HepG2 (cell line): ENCODE data around the gene CLDN14. TPM values are rescaled to one million over a fixed set of nuclear protein-coding genes. Genes with fewer than 3 reads are reported as not detected.

Source experiments
- ATAC-seq: fragments of 200-7000 bp; cut with Tn5 transposase; 3 replicates; pipeline ENCODE4 v1.9.1; 2020; ENCODE audit warnings: mild to moderate bottlenecking, moderate library complexity
- BruUV-seq: library from RNA; stranded (reverse); fragments of 400-500 nt; replicated peaks from 2 replicates; lab custom pipeline; 2021; lab: Mats Ljungman, UMichigan
- CTCF ChIA-PET: fragments of 300-600 bp; formaldehyde crosslinking; extraction: SDS; loops from one replicate; lab custom pipeline; 2021; ENCODE audit warnings: low total read pairs, inconsistent platforms, low intra/inter-chr PET ratio; lab: Yijun Ruan, JAX
- POLR2A ChIA-PET: fragments of 350-600 bp; sonication (Branson Sonifier 250); formaldehyde crosslinking; loops from one replicate; lab custom pipeline; 2020; ENCODE audit warnings: antibody characterized with exemption, inconsistent platforms; lab: Yijun Ruan, JAX
- DNase-seq: peaks from one replicate; pipeline ENCODE4 v3.0.0-alpha.2; 2015; ENCODE audit warnings: low spot score
- FAIRE-seq: peaks from 3 replicates; lab custom pipeline; 2011; peaks lifted over from hg19 to GRCh38; lab: Jason Lieb, UNC
- H2AFZ ChIP-seq: one replicate; pipeline ENCODE4 v1.6.1; 2011; ENCODE audit warnings: low read length, inconsistent platforms
- H3K27ac ChIP-seq: fragments of 300-600 bp; 3 replicates; pipeline ENCODE4 v1.8.0; 2011; ENCODE audit warnings: mixed run types, mild to moderate bottlenecking, mixed read lengths, low read length, inconsistent platforms; ENCODE audit not compliant: insufficient read depth; ENCODE audit errors: extremely low read length
- H3K27me3 ChIP-seq, 2 experiments: fragments of 200-600 bp in 1 of 2; 2 replicates in 1 of 2; 3 replicates in 1 of 2; pipeline versions ENCODE4 v1.6.0 to v1.8.0; 2011; ENCODE audit warnings: low read length in 2 of 2, mild to moderate bottlenecking in 2 of 2, moderate library complexity in 2 of 2, inconsistent platforms in 1 of 2; ENCODE audit not compliant: insufficient read depth in 2 of 2, control insufficient read depth in 1 of 2
- H3K36me3 ChIP-seq, 2 experiments: fragments of 200-600 bp in 1 of 2; replicated peaks in 1 of 2; 2 replicates in 1 of 2; 3 replicates in 1 of 2; pipeline versions ENCODE4 v1.5.1 to v1.8.0; 2011; ENCODE audit warnings: low read length in 2 of 2, inconsistent platforms in 1 of 2; ENCODE audit not compliant: insufficient read depth in 2 of 2, control insufficient read depth in 1 of 2
- H3K4me1 ChIP-seq: 2 replicates; pipeline ENCODE4 v1.5.1; 2012; ENCODE audit warnings: low read length, inconsistent platforms; ENCODE audit not compliant: insufficient read depth
- H3K4me2 ChIP-seq: 2 replicates; pipeline ENCODE4 v1.6.0; 2011; ENCODE audit warnings: low read depth, low read length, inconsistent platforms
- H3K4me3 ChIP-seq, 3 experiments: fragments of 200-600 bp in 1 of 3; sonication (generic), shearing (Covaris generic) in 1 of 3; replicated peaks in 1 of 3; 2 replicates each; pipeline ENCODE4 v1.5.1; 2011 to 2016; ENCODE audit warnings: low read length in 3 of 3, inconsistent platforms in 2 of 3, low read depth in 2 of 3, mild to moderate bottlenecking in 2 of 3, control low read depth in 1 of 3, mixed read lengths in 1 of 3; ENCODE audit not compliant: insufficient read depth in 1 of 3
- H3K79me2 ChIP-seq: one replicate; pipeline ENCODE4 v1.6.1; 2011; ENCODE audit warnings: low read length, inconsistent platforms; ENCODE audit not compliant: insufficient read depth
- H3K9ac ChIP-seq: 2 replicates; pipeline ENCODE4 v1.6.0; 2011; ENCODE audit warnings: mild to moderate bottlenecking, low read depth, low read length, inconsistent platforms; ENCODE audit not compliant: insufficient read depth
- H3K9me3 ChIP-seq: 2 replicates; pipeline ENCODE4 v1.5.1; 2012; ENCODE audit warnings: mild to moderate bottlenecking, low read length
- H4K20me1 ChIP-seq: 2 replicates; pipeline ENCODE4 v1.6.0; 2011; ENCODE audit warnings: inconsistent platforms, mild to moderate bottlenecking, low read length, moderate library complexity; ENCODE audit not compliant: insufficient read depth
- E2F2 ChIP-seq: sonication (generic); formaldehyde crosslinking; IDR thresholded peaks from 2 replicates; pipeline ENCODE4 v1.4.0; 2020; ENCODE audit warnings: missing genetic modification reagents, borderline replicate concordance
- JARID2 ChIP-seq: sonication (generic); formaldehyde crosslinking; IDR thresholded peaks from 2 replicates; pipeline ENCODE4 v1.8.1; 2023; ENCODE audit warnings: missing genetic modification reagents, inconsistent platforms; ENCODE audit not compliant: insufficient replicate concordance
- MIXL1 ChIP-seq: IDR thresholded peaks from 2 replicates; pipeline ENCODE4 v1.6.1; 2016
- SMARCC2 ChIP-seq: fragments of 450-650 bp; IDR thresholded peaks from 2 replicates; pipeline ENCODE4 v1.6.1; 2017; ENCODE audit warnings: antibody characterized with exemption, mild to moderate bottlenecking
- SP140L ChIP-seq: sonication (generic); formaldehyde crosslinking; IDR thresholded peaks from 2 replicates; pipeline ENCODE4 v1.4.0; 2020; ENCODE audit warnings: missing genetic modification reagents, borderline replicate concordance
- SRF ChIP-seq: IDR thresholded peaks from 2 replicates; pipeline ENCODE4 v1.6.1; 2011; ENCODE audit warnings: mild to moderate bottlenecking, low read depth, low read length, moderate library complexity
- STAT5B ChIP-seq: sonication (generic); formaldehyde crosslinking; IDR thresholded peaks from 2 replicates; pipeline ENCODE4 v1.4.0; 2020; ENCODE audit warnings: missing genetic modification reagents
- ZEB1 ChIP-seq: IDR thresholded peaks from 2 replicates; pipeline ENCODE4 v1.6.1; 2012; ENCODE audit warnings: mild to moderate bottlenecking, low read depth, inconsistent platforms; ENCODE audit not compliant: insufficient replicate concordance
- ZNF292 ChIP-seq: sonication (generic); formaldehyde crosslinking; IDR thresholded peaks from 2 replicates; pipeline ENCODE4 v1.8.1; 2022; ENCODE audit warnings: mild to moderate bottlenecking, low read depth, missing genetic modification reagents, borderline replicate concordance
- ZNF432 ChIP-seq: sonication (generic); formaldehyde crosslinking; IDR thresholded peaks from 2 replicates; pipeline ENCODE4 v1.5.0; 2020; ENCODE audit warnings: missing genetic modification reagents, mild to moderate bottlenecking, borderline replicate concordance
- ZNF546 ChIP-seq: sonication (generic); formaldehyde crosslinking; conservative IDR thresholded peaks from 2 replicates; pipeline ENCODE4 v1.8.1; 2023; ENCODE audit warnings: mild to moderate bottlenecking, missing genetic modification reagents
- ZNF574 ChIP-seq: sonication (generic); formaldehyde crosslinking; IDR thresholded peaks from 2 replicates; pipeline ENCODE4 v1.4.0; 2020; ENCODE audit warnings: missing genetic modification reagents
- WGBS: methylation state at CpG from one replicate; pipeline ENCODE4 v1.1.6; 2017; ENCODE audit warnings: low lambda C conversion rate; 5-methylcytosine and 5-hydroxymethylcytosine counted together
- in situ Hi-C: cut with HindIII; loops from 2 replicates; pipeline ENCODE4 v1.10.0; 2017; ENCODE audit warnings: low pct_unique_long_range_greater_than_20kb; ENCODE audit not compliant: extremely low pct_ligation_motif_present
- intact Hi-C: fragments of 100-400 bp; cut with micrococcal nuclease; formaldehyde crosslinking; loops from one replicate; pipeline ENCODE4 v1.10.0; 2022; ENCODE audit not compliant: unreplicated experiment
- polyA plus RNA-seq, 8 experiments: library from polyadenylated mRNA; depleted of rRNA in 3 of 8; stranded (reverse) in 7 of 8; unstranded in 1 of 8; fragments of >200 nt; fragmentation: Illumina TruSeq in 4 of 8; extraction: Trizol in 4 of 8; gene quantifications; 2 replicates each; pipeline versions ENCODE4 v1.2.1 to v1.2.3, GENCODE V29; 2011 to 2016; ENCODE audit warnings: low read depth in 4 of 8, missing spikeins in 1 of 8, mixed read lengths in 1 of 8; ENCODE audit not compliant: insufficient read depth in 1 of 8
- total RNA-seq, 5 experiments: library from RNA; depleted of rRNA; stranded (reverse); fragments of >200 nt; fragmentation: Illumina TruSeq; extraction: Trizol; gene quantifications; 2 replicates each; pipeline ENCODE4 v1.2.3, GENCODE V29; 2016; ENCODE audit warnings: low read depth in 1 of 5

CLDN14 gene
- total and polyA plus RNA-seq, 2 of the 13 experiments (the other 11 are each of a cell fraction or from before 2014, with no cell fraction given), result 1.1 to 1.4 TPM

GRCh38 chr21:36460866-36461265, 19.1 kb downstream of the CLDN14 start:
- H3K27me3 ChIP-seq, result no peaks in the 10 kb centered on the region
- no peak for DNase-seq
- no peaks in the 10 kb centered on the region for H4K20me1 ChIP-seq
- no TSS peak for BruUV-seq
- in situ Hi-C loops, result no loop called here
- H3K36me3 ChIP-seq, result no peaks in the 10 kb centered on the region
- H3K9ac ChIP-seq, result no peak overlapping the region
- no peaks in the 10 kb centered on the region for H3K9me3 ChIP-seq
- H3K79me2 ChIP-seq, result no peaks in the 10 kb centered on the region
- TF ChIP-seq E2F2 (CRISPR knock-in tag) (no peak), SP140L (CRISPR knock-in tag) (no peak), ZNF292 (CRISPR knock-in tag) (no peak), JARID2 (no peak), SMARCC2 (no peak), MIXL1 (CRISPR knock-in tag) (no peak), ZEB1 (no peak), ZNF432 (CRISPR knock-in tag) (no peak), ZNF546 (CRISPR knock-in tag) (no peak), STAT5B (no peak), ZNF574 (CRISPR knock-in tag) (no peak), SRF (no peak)
- TF ChIP-seq, all 625 proteins: peak for 0
- ChIA-PET POLR2A (no interaction called here), CTCF (no interaction called here)
- no peak overlapping the region for H3K4me3 ChIP-seq
- intact Hi-C loops, result no loop called here
- no peak overlapping the region for H2AFZ ChIP-seq
- no peak overlapping the region for H3K4me2 ChIP-seq
- FAIRE-seq (no peak), ATAC-seq (no peak)
- 96% methylated on average over 10 of the region's 16 CpGs for WGBS
- H3K4me1 ChIP-seq, result no peaks in the 10 kb centered on the region
- H3K27ac ChIP-seq, result no peak overlapping the region
